ENCODE results near the gene TMEM200B. TPM values are rescaled to one million over a fixed set of nuclear protein-coding genes. Genes with fewer than 3 reads are reported as not detected.

The TMEM200B gene
- polyA plus RNA-seq, 1 experiment = 18.8 TPM

- no peaks in the 10 kb centered on the region for H3K36me3 ChIP-seq (ENCODE audit: control insufficient read depth, insufficient read depth, low read length)
- CTCF ChIA-PET = no interaction called here
- POLR2A ChIA-PET = interaction anchor here (0.6 kb wide), 2 partner anchors 40 to 89 kb away, joined by 8 to 9 read pairs; no protein-coding TSS in a partner anchor
Observed at GRCh38 chr1:29077155-29077554, 46.5 kb downstream of the TMEM200B start.

More at GRCh38 chr1:29077155-29077554, 46.5 kb downstream of the TMEM200B start:
- no peaks in the 10 kb centered on the region for H3K27me3 ChIP-seq (ENCODE audit: control insufficient read depth, insufficient read depth, low read length)
- H3K4me3 ChIP-seq (ENCODE audit: low read depth, low read length) = no peak overlapping the region
- DNase-seq (ENCODE audit: low read depth) = no peak
- TF ChIP-seq CTCF (IDR thresholded peaks at IDR 0.05; ENCODE audit: insufficient read depth, low read depth, low read length) = no peak

Small RNA genes lying within 50 kb of the gene (small RNA-seq; reads per million reads assigned to genes)
- not detected for gene RF02271 (ENCODE audit: insufficient read length, low read depth, low replicate concordance)

Other genes with a start within 250 kb of the TMEM200B start
- gene EPB41, start 209.3 kb downstream of the TMEM200B start, polyA plus RNA-seq (2011; rRNA removed) = 7.5 and 13.8 TPM in 2 replicates
- gene SRSF4, start 58.0 kb upstream of the TMEM200B start, polyA plus RNA-seq (2011; rRNA removed) = 19.6 and 30.7 TPM in 2 replicates
- gene MECR, start 107.0 kb upstream of the TMEM200B start, polyA plus RNA-seq (2011; rRNA removed) = 20.9 and 35.6 TPM in 2 replicates
- 12.8 and 19.8 TPM in 2 replicates for gene PTPRU, start 112.6 kb upstream of the TMEM200B start, polyA plus RNA-seq (2011; rRNA removed)